CD4-positive, alpha-beta T cell treated with Interleukin-2 at 100 ng/mL for 4 hours (primary cell): Measurements from ENCODE around the gene ECHS1.
A peak's percentile ranks its signal among the peaks of the same experiment; 100 is the strongest.

Experiments used
- DNase-seq: peaks from one replicate; pipeline ENCODE4 v3.0.0-alpha.2; 2020; ENCODE audit warnings: low spot score

ECHS1 gene

DNA sequence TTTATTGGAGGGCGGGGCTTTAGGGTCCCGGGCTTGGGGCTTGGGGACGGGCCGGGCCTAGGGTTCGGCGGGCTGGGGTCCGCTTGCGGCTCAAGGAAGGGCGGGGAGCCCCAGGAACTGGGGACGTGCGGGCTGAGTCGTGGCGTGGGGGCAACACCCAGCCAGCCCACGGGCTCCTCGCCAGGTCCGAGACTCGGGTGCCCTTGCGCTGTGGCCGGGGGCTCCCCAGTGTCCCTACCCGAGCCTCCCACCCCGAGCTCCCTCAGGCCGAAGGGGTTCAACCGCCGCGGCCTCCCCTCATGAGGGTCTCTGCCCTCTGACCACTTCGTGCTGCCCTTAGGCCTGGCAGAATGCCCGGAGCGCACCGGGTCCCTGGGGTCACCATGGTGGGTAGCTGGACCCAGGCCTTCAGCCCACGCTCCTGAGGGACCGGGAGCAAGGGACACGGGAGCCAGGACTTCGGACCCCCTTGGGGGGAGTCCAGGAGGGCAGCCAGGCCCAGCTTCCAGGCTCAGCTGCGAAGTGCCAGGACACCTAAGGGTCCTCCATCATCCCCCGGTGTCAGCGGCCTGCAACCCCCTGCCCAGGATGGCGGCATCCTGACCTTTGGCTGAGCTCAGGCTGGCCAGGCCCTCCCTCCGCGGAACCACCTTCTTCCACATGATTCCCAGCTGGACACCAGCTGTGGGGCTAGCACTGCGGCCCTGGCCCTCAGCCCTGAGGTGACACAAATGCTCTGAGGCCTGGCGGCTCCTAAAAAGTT lies 14.8 kb downstream of the ECHS1 start:
- no peak for DNase-seq

DNA sequence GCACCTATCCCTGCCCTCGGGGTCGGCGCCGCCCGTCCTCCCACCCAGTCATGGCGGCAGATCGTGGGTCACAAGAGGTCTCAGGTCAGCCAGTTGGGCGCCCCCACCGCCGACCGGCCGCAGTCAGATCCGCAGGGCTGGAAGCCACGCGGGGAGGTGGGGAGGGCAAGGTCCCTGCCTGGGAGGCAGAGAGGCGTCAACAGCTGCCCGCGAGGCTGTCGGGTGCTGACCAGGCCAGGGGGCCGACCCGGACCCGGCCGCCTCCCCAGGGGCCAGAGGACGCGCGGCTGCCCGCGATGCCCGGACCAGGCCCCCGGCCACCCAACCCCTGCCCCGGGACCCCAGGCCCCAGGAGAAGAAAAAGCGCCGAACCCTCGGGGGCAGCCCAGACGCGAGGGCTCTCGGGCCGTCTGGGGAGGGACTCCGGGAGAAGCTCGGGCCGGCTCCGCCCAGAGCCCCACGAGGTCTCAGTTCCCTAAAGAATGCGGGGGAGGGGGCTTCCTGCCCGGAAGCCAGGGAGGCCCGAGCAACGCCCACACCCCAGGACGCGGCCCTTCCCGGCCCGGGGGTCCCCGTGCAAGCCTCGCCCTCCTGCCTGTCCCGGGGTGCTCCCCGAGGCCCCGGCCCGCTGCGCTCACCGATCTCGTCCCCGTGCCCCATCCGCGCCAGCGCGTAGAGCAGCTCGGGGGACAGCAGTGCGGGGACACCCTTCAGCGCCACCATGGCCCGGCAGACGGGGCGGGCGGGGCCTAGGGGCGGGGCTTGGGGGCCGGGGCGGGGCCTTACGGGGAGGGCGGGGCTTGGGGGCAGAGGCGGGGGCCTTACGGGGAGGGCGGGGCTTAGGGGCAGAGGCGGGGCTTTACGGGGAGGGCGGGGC lies 15.6 kb downstream of the ECHS1 start, which contains the start of gene FUOM:
Gene FUOM (minus strand): TSS at position 735 of the 877 bp plus-strand sequence. CDS start 12 bp downstream, at position 723.
- peak; percentile 65 for DNase-seq

DNA sequence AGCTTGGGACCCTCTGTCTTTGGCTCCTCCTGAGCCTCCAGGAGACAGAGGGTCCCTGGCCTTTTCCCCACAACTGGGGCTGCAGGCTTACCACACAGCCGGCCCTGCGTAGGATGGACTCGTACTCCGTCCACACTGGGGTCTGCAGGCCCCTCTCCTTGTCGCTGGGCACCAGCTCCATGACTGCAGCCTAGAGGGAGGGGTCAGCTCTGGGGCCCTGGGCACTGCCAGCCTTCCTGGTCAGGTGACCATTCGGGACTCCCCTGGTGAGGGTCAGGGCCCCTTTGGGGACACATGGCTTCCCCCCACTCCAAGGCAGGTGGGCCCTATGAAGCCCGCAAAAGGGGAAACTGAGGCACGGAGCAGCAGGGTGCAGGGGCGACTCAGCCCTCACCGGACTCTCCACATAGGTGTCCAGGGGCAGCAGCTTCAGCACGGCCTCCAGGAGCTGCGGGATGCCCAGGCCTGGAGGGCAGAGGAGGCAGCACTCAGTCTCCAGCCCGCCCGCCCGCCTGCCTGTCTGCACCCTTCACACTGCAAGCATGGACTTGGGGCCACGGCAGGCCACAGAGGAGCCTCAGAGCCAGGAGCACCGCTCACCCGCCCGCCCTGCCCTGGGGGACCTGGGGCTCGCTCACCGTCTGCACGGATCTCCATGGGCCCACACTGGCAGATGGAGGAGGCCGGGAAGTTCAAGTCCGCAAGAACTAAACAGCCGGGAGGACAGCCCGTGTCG lies 16.4 kb downstream of the ECHS1 start:
- no peak for DNase-seq

DNA sequence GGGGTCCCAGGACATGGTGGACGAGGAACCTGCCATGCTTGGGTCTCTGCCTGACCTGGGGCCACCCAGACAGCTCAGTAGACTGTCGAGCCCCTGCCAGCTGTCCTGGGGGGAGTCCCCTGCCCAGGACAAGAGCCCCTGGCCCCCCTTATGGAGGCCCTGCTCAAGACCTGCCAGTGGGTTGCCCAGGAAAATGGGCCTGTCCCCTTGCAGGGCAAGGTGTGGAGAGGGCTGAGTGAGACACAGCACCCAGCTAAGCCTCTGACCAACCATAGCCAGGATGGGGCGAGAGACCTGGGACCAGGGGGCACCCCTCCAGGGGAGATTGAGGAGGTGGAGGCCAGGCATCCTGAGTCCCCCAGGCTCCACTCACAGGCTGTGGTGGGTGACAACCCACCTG lies 17.2 kb downstream of the ECHS1 start:
- no peak for DNase-seq

DNA sequence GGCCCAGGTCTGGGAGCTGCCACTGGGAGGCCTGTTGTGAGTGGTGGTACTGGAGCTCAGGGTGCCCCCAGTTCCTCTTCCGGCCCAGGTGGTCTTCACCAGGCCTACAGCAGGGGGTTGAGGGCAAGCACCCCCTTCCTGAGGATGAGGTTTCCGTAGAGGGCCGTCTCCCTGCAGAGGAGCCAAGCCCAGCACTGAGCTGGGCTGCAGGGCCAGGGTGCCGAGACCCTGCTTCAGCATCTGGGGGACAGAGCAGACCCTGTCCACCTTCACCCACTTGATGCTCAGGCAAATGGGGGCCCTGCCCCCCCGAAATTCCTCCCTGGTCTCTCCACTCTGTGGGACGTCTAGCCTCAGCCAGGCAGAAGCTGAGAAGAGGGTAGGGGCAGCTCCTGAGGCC lies 17.9 kb downstream of the ECHS1 start:
- DNase-seq = no peak

DNA sequence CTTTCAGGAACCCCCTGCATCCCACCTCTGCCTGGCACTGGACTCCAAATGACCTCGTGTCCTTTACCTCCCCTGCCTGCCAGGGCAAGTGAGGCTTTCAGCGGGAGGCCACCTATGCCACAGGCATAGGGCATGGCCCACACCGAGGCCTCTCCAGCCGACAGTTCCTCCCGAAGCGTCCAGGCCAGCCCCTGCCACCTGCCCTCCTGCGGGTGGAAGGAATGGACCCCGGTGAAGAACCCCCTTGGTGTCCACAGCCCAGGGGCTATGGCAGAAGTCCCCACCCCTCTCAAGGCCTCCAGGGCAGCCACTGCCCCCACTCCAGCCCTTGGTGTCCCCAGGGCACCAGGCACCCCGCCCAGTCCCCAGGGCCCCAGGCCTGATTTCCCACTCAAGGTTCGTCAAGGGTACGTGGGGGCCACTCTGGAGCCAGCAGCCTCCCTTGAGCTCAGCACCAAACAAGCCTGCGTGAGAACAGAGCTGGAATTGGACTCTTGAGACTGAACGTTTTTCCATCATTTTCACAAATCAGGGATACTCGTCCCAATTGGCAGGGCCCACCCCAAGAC lies 18.4 kb downstream of the ECHS1 start:
- DNase-seq = no peak

DNA sequence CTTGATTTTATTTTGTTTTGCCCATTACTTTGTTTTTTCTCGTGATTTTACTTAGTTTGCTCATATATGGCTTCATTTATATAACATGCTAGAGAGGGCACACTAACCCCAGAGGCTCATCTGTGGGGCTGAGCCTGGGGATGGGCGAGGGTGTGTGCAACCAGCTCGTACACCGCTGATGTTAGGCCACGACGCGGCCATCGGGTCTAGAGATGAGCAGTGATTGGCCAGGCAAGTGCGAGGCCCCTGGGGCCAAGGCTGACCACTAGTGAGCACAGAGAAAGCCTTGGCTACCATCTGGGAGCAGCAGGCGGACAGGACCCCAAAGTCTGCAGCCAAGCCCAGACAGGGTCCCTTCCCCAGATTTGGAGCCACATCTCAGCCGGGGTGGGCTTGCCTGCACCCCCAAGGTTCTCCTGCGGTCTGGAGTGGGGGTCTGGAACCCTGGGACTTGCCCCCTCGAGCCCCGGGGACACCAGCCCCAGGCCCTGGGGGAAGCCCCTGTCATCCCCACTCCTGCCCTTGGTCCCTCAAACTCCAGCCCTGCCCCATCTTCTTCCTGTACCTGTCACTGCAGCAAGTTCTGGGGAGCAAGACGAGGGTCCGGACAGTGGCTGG lies 19.1 kb downstream of the ECHS1 start:
- DNase-seq = no peak

DNA sequence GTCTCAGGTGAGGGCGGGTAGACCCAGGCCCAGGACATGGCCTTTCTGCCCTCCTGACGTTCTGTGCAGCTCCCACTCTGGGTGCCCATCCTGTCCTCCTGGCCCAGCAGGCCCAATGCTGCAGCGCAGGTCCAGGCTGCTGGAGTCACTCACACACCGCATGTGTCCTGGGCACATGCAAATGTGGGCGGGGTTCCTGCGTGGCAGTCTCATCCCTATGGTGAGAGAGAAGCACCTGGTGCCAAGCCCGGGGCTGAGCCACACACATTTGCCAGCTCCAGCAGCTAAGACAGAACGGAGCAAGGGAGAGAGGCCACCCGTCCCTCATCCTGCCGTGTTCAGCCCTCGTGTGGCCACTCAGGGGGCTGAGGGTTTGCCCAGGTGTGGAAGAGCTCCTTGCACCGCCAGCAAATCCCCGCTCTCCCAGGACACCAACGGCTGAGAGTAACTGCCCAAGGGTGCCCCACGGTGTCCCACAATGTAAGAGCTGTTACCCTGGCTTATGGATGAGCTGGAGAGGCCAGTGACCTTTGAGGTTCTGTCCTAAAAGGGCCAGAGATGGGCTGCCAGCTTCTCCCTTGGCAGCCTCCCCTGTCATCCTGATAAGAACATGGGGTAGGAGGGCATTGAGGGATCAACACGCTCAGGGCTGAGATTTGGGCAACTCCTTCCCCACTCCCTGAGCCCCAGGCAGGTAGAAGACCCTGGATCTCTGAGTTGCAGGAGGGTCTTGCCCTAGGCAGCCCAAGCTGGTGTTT lies 19.8 kb downstream of the ECHS1 start:
- DNase-seq = no peak

DNA sequence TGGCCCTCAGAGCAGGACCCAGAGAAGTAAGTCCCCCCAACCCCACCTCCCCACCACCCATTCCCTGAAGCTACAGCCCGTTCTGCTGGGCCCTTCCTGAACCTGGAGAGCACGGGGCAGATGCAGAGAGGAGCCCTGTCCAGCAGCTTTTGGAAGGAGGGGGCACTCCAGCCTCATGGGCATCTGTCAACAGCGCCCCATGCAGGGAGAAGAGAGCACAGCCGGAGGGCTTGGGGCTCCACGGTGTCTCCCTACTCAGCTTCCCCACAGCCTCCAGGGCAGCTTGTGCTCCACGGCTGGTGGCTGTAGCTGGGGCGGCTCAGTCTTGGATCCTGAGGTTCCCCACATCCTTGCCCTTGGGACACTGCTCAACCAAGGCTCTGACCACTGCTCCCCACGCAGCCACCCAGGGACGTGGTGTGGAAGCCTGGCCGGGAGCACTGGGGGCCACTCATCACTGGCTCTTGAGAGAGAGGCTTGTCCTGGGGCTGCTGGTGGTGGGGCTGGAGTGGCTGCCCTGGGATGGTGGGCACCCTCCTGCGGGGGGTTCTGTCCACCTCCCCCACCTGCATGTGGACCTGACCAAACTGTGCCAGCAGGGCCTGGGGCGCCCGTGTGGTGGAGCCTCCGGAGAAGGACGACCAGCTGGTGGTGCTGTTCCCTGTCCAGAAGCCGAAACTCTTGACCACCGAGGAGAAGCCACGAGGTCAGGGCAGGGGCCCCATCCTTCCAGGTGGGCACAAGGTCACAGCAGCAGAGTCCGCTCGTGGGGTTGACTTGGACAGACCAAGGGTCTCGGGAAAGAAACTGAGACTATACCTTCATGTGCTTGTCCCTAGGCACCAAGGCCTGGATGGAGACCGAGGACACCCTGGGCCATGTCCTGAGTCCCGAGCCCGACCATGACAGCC lies 21.5 kb downstream of the ECHS1 start:
- DNase-seq = no peak

DNA sequence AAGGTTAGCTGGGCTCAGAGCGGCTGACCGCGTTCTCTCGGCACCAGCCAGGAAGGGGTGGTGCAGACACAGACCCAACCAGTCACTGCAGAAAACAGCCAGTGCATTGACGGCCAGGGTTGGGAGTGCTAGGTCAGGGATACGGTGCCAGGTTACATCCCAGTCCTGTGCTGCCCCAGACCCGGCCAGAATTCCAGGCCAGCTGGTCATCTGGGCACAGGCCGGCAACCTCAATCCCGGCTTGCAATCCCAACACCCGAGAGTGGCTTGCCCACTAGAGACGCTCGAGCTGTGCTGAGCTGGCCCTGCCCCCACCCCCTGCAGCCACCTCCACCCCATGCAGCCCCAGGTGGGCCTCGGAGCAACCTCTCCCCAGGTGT lies 22.2 kb downstream of the ECHS1 start:
- no peak for DNase-seq

DNA sequence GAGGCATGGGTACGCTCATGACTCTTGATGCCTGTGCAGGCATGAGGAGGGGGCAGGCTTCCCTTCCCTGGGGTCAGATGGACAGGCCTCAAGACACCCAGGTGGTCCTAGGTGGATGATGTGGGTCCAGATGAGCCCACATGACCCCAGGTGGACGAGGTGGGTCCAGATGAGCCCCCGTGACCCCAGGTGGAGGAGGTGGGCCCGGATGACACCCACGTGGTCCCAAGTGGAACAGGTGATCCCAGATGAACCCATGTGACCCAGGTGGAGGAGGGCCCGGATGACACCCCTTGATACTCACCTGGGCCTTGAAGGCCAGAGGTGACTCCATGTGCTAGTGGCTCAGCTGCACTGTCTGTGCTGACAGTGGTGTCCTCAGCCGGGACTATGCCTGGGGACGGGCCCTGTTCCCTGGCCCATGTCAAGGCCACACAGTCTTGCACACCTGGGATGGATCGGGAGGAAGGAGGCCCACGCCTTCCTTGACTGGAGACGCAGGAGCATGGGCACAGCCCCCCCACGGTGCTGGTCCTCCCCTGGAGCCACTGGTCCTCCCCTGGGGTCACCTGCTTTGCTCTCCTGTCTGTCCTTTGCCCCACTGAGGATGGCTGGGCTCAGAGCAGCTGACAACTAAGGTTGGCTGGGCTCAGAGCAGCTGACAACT lies 22.7 kb downstream of the ECHS1 start:
- DNase-seq = no peak

DNA sequence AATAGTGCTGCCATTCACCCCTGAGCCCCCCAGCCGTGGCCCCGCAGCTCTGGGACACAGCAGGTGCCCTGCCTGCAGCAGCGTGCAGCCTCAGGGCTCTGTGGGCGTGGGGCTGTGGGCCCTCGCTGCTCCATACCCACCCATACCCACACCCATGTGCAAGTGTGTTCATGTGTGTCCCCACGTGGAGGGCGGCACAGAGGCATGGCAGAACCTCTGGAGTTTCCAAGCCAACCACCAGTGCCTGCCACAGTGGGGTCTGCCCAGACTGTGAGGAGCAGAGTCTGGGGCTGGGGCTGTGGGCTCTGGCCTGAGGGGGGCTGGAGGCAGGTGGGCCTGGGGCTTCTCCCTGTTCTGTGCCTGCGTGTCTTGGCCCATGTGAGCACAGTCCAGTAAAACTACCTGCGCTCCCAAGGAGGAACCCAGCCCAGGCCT lies 23.6 kb downstream of the ECHS1 start:
- no peak for DNase-seq

DNA sequence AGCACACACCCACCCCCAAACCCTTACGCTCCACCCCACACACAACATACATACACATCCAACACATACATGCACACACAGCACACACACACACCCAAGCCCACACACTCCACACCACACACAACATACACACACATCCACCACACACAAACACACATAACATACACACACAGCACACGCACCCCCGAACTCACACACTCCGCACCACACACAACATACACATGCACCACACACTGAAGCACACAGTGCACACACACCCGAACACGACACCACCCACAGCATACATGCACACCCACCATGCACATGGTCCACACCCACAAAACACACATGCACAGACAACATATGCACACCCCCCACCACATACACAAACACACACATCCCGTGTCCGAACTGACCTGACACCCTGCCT lies 24.0 kb downstream of the ECHS1 start:
- DNase-seq = no peak

DNA sequence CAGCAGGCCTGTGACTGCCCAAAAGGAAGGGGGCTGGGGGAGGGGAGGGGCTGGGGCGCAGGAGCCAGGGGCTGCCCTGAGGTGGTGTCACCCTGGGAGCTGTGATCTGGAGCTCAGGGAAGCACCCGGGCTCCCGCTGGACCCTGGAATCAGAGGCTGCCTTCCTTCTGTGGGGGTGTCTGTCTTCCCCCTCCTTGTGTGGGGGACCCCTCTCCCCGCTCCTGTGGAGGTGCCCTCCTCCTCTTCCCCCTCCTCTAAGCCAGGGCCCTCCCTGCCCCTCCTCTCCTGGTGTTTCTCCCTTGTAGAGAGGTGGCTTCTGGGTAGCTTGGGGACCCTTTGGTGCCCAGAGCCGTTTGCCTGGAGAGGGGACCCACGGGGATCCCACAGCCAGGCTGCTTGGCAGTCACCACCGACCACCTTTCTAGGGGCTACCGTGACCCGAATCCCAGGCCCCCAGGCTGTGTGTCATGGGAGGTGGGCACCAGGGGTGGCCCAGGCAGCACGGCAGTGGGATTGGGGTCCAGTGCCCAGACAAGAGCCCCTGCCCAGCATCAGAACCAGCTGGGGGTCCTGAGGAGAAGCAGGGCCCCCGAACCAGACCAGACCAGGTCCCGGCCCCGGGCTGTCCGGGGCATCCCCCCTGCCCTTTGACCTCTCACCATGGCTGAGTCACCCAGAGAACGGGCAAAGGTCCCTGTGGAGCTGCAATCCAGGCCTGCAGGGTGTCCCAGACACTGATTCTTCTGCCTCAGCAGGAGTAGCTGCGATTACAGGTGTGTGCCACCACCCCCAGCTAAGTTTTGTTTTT lies 25.2 kb downstream of the ECHS1 start:
- no peak for DNase-seq

DNA sequence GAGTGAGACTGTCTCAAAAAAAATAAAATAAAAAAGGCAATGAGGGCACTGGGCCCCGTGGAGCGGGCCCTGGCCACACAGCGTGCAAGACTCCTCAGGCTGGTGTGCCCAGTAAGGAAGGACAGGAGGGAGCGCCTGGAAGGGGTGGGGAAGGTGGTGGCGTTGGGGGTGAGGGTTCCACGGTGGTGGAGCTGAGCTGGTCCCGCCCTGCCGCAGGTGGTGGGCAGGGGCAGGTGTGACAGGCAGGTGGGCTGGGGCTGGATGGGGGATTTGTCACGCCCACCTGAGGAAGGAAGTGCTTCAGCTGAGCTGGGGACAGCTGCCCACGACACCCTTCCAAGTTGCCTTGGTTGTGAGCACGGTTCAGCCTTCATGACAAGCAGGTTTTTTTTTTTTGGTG lies 26.7 kb downstream of the ECHS1 start:
- DNase-seq = no peak

DNA sequence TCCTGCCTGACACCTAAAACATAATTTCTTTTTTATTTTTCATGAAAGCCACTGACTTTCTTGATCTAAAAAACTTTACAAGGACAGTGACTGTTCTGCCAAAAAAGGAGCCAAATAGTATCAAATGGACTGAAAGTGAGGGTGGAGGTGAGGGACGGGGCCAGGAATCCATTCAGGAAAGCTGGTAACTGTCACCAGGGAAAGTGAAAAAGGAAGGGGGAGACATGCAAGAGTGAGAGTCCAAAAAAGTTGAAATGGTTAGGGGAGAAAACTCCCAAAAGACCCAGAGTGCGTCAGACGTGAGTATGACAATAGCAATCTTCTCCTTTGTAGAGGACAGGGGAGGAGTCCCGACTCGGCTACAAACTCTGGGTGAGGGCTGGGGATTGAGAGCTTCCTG lies 28.9 kb downstream of the ECHS1 start:
- DNase-seq = no peak

DNA sequence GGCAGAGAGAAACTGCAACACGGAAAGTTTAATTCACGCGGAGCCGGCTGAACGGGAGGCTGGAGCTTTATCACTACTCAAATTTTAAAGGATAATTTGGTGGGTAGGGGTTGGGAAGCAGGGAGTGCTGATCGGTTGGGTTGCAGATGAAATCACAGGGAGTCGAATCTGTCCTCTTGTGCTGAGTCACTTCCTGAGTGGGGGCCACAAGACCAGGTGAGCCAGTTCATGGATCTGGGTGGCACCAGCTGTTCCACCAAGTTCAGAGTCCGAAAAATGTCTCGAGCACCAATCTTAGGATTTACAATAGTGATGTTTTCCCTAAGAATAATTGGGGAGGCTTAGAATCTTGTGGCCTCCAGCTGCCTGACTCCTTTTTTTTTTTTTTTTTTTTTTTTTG lies 29.6 kb downstream of the ECHS1 start:
- no peak for DNase-seq

DNA sequence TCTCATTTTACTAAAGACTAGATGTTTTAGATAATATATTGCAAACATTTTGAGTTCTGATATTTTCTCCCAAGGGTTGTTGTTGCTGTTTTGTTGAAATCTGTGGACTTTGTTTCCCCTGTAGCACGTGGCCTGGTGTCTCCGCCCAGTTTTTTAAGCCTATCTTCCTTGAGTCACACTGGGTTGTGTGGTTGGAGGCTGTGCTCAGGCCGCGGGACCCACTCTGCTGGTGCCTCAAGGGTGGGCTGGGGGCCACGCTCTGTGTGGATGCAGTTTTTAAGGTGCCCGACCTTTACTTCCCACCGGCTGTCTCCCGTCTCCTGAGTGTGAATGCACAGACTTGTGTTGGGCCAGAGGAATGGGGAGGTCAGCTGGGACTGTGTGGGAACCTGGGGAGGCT lies 30.2 kb downstream of the ECHS1 start:
- DNase-seq = no peak

DNA sequence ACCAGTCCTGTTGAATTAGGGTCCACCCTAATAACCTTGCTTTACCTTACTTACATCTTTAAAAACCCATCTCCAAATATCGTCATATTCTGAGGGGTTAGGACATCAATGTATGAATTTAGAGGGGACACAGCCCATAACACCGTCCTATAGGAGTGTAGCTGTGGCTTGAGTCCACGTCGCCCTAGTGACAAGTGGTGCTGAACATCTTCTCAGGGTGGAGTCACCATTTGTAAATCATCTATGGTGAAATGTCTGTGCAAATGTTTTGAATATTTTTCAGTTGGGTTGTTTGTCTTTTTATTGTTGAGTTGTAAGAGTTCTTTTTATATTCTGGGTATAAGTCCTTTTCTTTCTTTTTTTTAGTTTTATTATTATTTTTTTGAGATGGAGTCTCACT lies 31.2 kb downstream of the ECHS1 start:
- no peak for DNase-seq
